B cell (primary cell): ENCODE results near the gene PHLPP1. TPM values are rescaled to one million over a fixed set of nuclear protein-coding genes. Genes with fewer than 3 reads are reported as not detected.

ENCODE experiments used
- ATAC-seq: fragments of 200-7000 bp; cut with Tn5 transposase; one replicate; pipeline ENCODE4 v1.10.0; 2021; ENCODE audit warnings: low read depth, mild to moderate bottlenecking, moderate number of reproducible peaks, moderate library complexity
- CTCF ChIA-PET: fragments of 350-600 bp; sonication (Branson Sonifier 250); formaldehyde crosslinking; loops from one replicate; lab custom pipeline; 2021; ENCODE audit warnings: antibody characterized with exemption, inconsistent platforms; lab: Charles Lee
- POLR2A ChIA-PET: fragments of 350-600 bp; sonication (Branson Sonifier 250); formaldehyde crosslinking; loops from one replicate; lab custom pipeline; 2021; ENCODE audit warnings: antibody characterized with exemption; lab: Charles Lee
- DNase-seq: peaks from one replicate; pipeline ENCODE4 v3.0.0; 2013
- H2AFZ ChIP-seq: 2 replicates; pipeline ENCODE4 v1.6.1; 2012; ENCODE audit warnings: mild to moderate bottlenecking, low read depth, low read length; ENCODE audit not compliant: insufficient read depth, poor library complexity, severe bottlenecking
- H3K27ac ChIP-seq, 2 donors: 1 replicate in 1 of 2; 2 replicates in 1 of 2; pipeline ENCODE4 v1.5.1; 2012 to 2013; ENCODE audit warnings: low read length in 2 of 2, mild to moderate bottlenecking in 2 of 2, moderate library complexity in 1 of 2
- H3K27me3 ChIP-seq, 4 experiments: fragments of 200-600 bp in 1 of 4; sonication (generic) in 1 of 4; replicated peaks in 1 of 4; 1 replicate in 2 of 4; 2 replicates in 2 of 4; pipeline versions ENCODE4 v1.6.1 to v1.7.0; 2013 to 2016; ENCODE audit warnings: low read length in 3 of 4, mild to moderate bottlenecking in 2 of 4, mixed read lengths in 1 of 4, moderate library complexity in 1 of 4; ENCODE audit not compliant: insufficient read depth in 4 of 4, control insufficient read depth in 3 of 4; ENCODE audit errors: control extremely low read depth in 1 of 4
- H3K36me3 ChIP-seq, 2 experiments: replicated peaks in 1 of 2; 1 replicate in 1 of 2; 2 replicates in 1 of 2; pipeline versions ENCODE4 v1.6.1 to v1.7.1; 2013; ENCODE audit warnings: low read length in 1 of 2; ENCODE audit not compliant: insufficient read depth in 2 of 2, control insufficient read depth in 1 of 2; ENCODE audit errors: control extremely low read depth in 1 of 2, extremely low read depth in 1 of 2
- H3K4me1 ChIP-seq, 2 donors: fragments of 200-600 bp in 1 of 2; sonication (generic) in 1 of 2; 1 replicate in 1 of 2; 2 replicates in 1 of 2; pipeline versions ENCODE4 v1.5.1 to v1.6.1; 2013 to 2017; ENCODE audit warnings: low read length in 2 of 2; ENCODE audit not compliant: control insufficient read depth in 2 of 2, insufficient read depth in 2 of 2
- H3K4me2 ChIP-seq: replicated peaks from 2 replicates; pipeline ENCODE3; 2012; ENCODE audit warnings: mild to moderate bottlenecking, low read depth, low read length; ENCODE audit not compliant: poor library complexity, severe bottlenecking
- H3K4me3 ChIP-seq, 5 experiments: fragments of 200-600 bp in 1 of 5; sonication (generic) in 1 of 5; 1 replicate in 3 of 5; 2 replicates in 2 of 5; pipeline versions ENCODE4 v1.5.1 to v1.7.0; 2011 to 2016; ENCODE audit warnings: low read length in 4 of 5, mild to moderate bottlenecking in 4 of 5, low read depth in 2 of 5, control low read depth in 1 of 5, moderate library complexity in 1 of 5; ENCODE audit not compliant: insufficient read depth in 1 of 5; ENCODE audit errors: control extremely low read depth in 1 of 5, extremely low read depth in 1 of 5
- H3K79me2 ChIP-seq: fragments of 200-600 bp; sonication (generic); one replicate; pipeline ENCODE4 v1.6.0; 2016; ENCODE audit warnings: low read length; ENCODE audit not compliant: control insufficient read depth, insufficient read depth
- H3K9ac ChIP-seq: fragments of 200-600 bp; sonication (generic); 2 replicates; pipeline ENCODE4 v1.6.1; 2017; ENCODE audit warnings: mild to moderate bottlenecking, low read length, moderate library complexity
- H3K9me3 ChIP-seq, 3 donors: one replicate each; pipeline versions ENCODE4 v1.6.1 to v1.7.1; 2013; ENCODE audit warnings: low read length in 2 of 3; ENCODE audit not compliant: control insufficient read depth in 2 of 3, insufficient read depth in 1 of 3; ENCODE audit errors: control extremely low read depth in 1 of 3
- H4K20me1 ChIP-seq: 2 replicates; pipeline ENCODE4 v1.6.0; 2012; ENCODE audit warnings: mild to moderate bottlenecking, low read length; ENCODE audit not compliant: insufficient read depth, control insufficient read depth, poor library complexity, severe bottlenecking
- H3K27ac Mint-ChIP-seq: one replicate; pipeline ENCODE4 v1.8.0; 2021; ENCODE audit warnings: mixed read lengths
- H3K27me3 Mint-ChIP-seq: one replicate; pipeline ENCODE4 v1.8.0; 2021; ENCODE audit warnings: mixed read lengths
- H3K4me1 Mint-ChIP-seq: one replicate; pipeline ENCODE4 v1.8.0; 2021; ENCODE audit warnings: mixed read lengths
- H3K4me3 Mint-ChIP-seq: one replicate; pipeline ENCODE4 v1.8.0; 2021; ENCODE audit warnings: mixed read lengths
- H3K9me3 Mint-ChIP-seq: one replicate; pipeline ENCODE4 v1.8.0; 2022; ENCODE audit warnings: mixed read lengths; ENCODE audit not compliant: insufficient read depth
- CTCF ChIP-seq: fragments of 200-600 bp; IDR thresholded peaks from one replicate; pipeline ENCODE4 v1.8.0; 2022; ENCODE audit warnings: antibody characterized with exemption, mild to moderate bottlenecking
- EZH2 ChIP-seq: IDR thresholded peaks from 2 replicates; pipeline ENCODE4 v1.6.1; 2012; ENCODE audit warnings: borderline replicate concordance, low read depth, mild to moderate bottlenecking, moderate library complexity, low read length; ENCODE audit not compliant: insufficient read depth, poor library complexity, severe bottlenecking
- WGBS: methylation state at CpG from one replicate; pipeline ENCODE4 v1.1.5; 2013; ENCODE audit warnings: missing lambda C conversion rate; ENCODE audit not compliant: insufficient coverage; 5-methylcytosine and 5-hydroxymethylcytosine counted together
- intact Hi-C: fragments of 100-400 bp; cut with micrococcal nuclease; formaldehyde crosslinking; loops from one replicate; pipeline ENCODE4 v1.10.0; 2022
- polyA plus RNA-seq: library from polyadenylated mRNA; depleted of rRNA; stranded (reverse); fragments of >200 nt; gene quantifications from 2 replicates; pipeline ENCODE4 v1.2.3, GENCODE V29; 2012
- total RNA-seq, 2 donors: library from RNA; stranded (reverse); fragments of 120-200 nt in 1 of 2; gene quantifications; 1 replicate in 1 of 2; 2 replicates in 1 of 2; pipeline versions ENCODE4 v1.2.3 to v1.2.4, GENCODE V29; 2013 to 2022

Gene PHLPP1
- total and polyA plus RNA-seq, 2 donors (not counting 1 experiment from before 2014, with no cell fraction given), result 3.0 to 20.7 TPM

GRCh38 chr18:62729487-62730386, 14.4 kb downstream of the PHLPP1 start:
- Mint-ChIP-seq H3K9me3 (peaks cover 10% of the 10 kb centered on the region), H3K27ac (no peak overlapping the region), H3K4me1 (peaks cover 37% of the 10 kb centered on the region), H3K27me3 (no peaks in the 10 kb centered on the region), H3K4me3 (peak overlapping the region; percentile 64)
- peaks cover 0 to 4% (median 0%) of the 10 kb centered on the region in 3 donors for H3K9me3 ChIP-seq
- peak overlapping the region; percentile 6 for H3K4me2 ChIP-seq
- WGBS, result 69% methylated on average over 2 of the region's 13 CpGs
- intact Hi-C loops, result loop anchor here (2.0 kb wide), 1 partner anchor 15 kb away; the partner anchor contains the start of gene PHLPP1
- ATAC-seq (no peak), DNase-seq (no peak)
- peaks cover 16 to 29% of the 10 kb centered on the region in 2 donors for H3K4me1 ChIP-seq
- TF ChIP-seq EZH2 (no peak), CTCF (no peak)
- H4K20me1 ChIP-seq, result no peaks in the 10 kb centered on the region
- no peaks in the 10 kb centered on the region for H3K36me3 ChIP-seq
- ChIA-PET POLR2A (no interaction called here), CTCF (interaction anchor here (1.0 kb wide), 1 partner anchor 14 kb away, joined by 3 read pairs; no protein-coding TSS in a partner anchor)
- no peaks in the 10 kb centered on the region for H3K27me3 ChIP-seq
- no peak overlapping the region for H3K9ac ChIP-seq
- H3K79me2 ChIP-seq, result peaks cover 71% of the 10 kb centered on the region
- no peak overlapping the region for H2AFZ ChIP-seq
- no peak overlapping the region for H3K27ac ChIP-seq
- no peak overlapping the region for H3K4me3 ChIP-seq

- Histone ChIP-seq H3K9ac (no peak overlapping the region), H3K4me3 (no peak overlapping the region), H3K9me3 (peaks cover 0 to 4% (median 0%) of the 10 kb centered on the region in 3 donors), H3K36me3 (no peaks in the 10 kb centered on the region), H4K20me1 (no peaks in the 10 kb centered on the region), H3K27me3 (no peaks in the 10 kb centered on the region), H3K4me2 (no peak overlapping the region), H3K4me1 (peaks cover 16 to 29% of the 10 kb centered on the region in 2 donors), H3K79me2 (peaks cover 77% of the 10 kb centered on the region), H2AFZ (no peak overlapping the region), H3K27ac (no peak overlapping the region)
- no peak for DNase-seq
- Mint-ChIP-seq H3K4me1 (peaks cover 34% of the 10 kb centered on the region), H3K9me3 (peaks cover 10% of the 10 kb centered on the region), H3K27ac (no peak overlapping the region), H3K4me3 (peak overlapping the region; percentile 26), H3K27me3 (no peaks in the 10 kb centered on the region)
- intact Hi-C loops, result loop anchor here (2.0 kb wide), 1 partner anchor 16 kb away; the partner anchor contains the start of gene PHLPP1
- POLR2A ChIA-PET, result no interaction called here
- TF ChIP-seq EZH2 (no peak), CTCF (no peak)
- WGBS, result no CpG with 5 or more reads among the region's 3 CpGs
- CTCF ChIA-PET, result no interaction called here
- no peak for ATAC-seq
These were observed 15.6 kb downstream of the PHLPP1 start for GRCh38 chr18:62730941-62731340.
